Measurements from ENCODE around the gene ZFR.
"Not testable (repeated sequence)": the region's sequence is repeated elsewhere in the genome, so short reads cannot be mapped to it uniquely, and the experiment has no call there.

Gene ZFR

DNA sequence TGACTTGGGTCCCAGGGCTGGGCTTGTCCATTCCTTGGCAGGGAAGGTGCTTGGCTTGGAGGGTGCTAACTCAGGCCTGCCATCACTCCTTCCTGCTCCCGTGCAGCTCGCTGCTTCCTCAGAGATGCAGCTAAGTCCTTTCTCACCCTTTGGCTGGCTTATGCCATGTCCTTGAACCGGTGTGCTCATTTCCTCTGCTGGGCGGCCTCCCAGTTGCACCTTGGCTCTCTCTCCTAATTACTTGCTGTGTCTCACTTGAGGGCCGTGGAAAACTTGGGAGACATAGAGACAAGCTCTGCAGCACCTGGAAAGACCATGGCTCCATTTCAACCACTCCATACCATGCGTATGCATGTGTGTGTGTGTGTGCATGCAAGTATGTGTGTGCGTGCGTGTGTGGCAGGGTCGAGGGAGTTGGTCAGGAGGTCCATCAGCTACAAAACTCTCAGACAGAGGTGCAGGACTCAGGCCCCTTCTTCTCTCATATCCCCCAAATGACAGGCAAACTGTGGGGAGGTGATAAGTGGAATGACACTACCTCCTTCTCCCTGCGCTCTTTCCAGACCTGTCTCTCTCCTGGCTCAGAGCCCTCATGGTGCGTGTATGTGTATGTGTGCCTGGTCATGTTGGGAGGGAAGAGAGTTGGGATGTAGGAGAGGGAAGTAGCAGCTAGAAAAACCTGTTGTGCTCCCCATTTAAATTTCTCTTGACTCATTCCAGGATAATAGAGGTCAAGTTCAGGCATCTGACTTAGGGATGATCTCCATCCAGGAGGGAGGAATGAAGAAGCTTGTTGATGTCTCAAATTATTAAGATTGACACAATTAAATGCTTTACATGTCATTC is 114.2 kb downstream of the ZFR start:
- H3K4me1 Mint-ChIP-seq (ENCODE audit: low read depth in 2 of 2) = peaks cover 0 to 4% of the 10 kb centered on the region in 2 donors
- H3K27me3 Mint-ChIP-seq = no peaks in the 10 kb centered on the region
- ATAC-seq (replicated peaks) (no peak), DNase-seq (no peak)
- no peak overlapping the region for H3K27ac Mint-ChIP-seq
- no peak overlapping the region for H3K4me3 Mint-ChIP-seq
- H3K36me3 Mint-ChIP-seq (ENCODE audit: insufficient read depth) = no peaks in the 10 kb centered on the region
- no peaks in the 10 kb centered on the region for H3K9me3 Mint-ChIP-seq

GRCh38 chr5:32329395-32329834 is 115.1 kb downstream of the ZFR start:
- H3K27ac Mint-ChIP-seq = peak overlapping the region in 1 of 2 donors; percentile 13
- H3K36me3 Mint-ChIP-seq (ENCODE audit: insufficient read depth) = no peaks in the 10 kb centered on the region
- no peaks in the 10 kb centered on the region for H3K9me3 Mint-ChIP-seq
- peak; percentile 48 to 57 (median 54) for DNase-seq
- H3K4me1 Mint-ChIP-seq (ENCODE audit: low read depth in 2 of 2) = peaks cover 0 to 4% of the 10 kb centered on the region in 2 donors
- no peaks in the 10 kb centered on the region for H3K27me3 Mint-ChIP-seq
- H3K4me3 Mint-ChIP-seq = no peak overlapping the region
- ATAC-seq (replicated peaks) = peak; percentile 85

- ATAC-seq (replicated peaks) (no peak), DNase-seq (no peak)
- peaks cover 0 to 4% of the 10 kb centered on the region in 2 donors for H3K4me1 Mint-ChIP-seq (ENCODE audit: low read depth in 2 of 2)
- H3K4me3 Mint-ChIP-seq = no peak overlapping the region
- H3K27ac Mint-ChIP-seq = no peak overlapping the region
- peaks cover 3 to 6% of the 10 kb centered on the region in 2 donors for H3K9me3 Mint-ChIP-seq
- no peaks in the 10 kb centered on the region for H3K36me3 Mint-ChIP-seq (ENCODE audit: insufficient read depth)
- no peaks in the 10 kb centered on the region for H3K27me3 Mint-ChIP-seq
These were observed 118.2 kb downstream of the ZFR start for GRCh38 chr5:32326216-32326772.

DNA sequence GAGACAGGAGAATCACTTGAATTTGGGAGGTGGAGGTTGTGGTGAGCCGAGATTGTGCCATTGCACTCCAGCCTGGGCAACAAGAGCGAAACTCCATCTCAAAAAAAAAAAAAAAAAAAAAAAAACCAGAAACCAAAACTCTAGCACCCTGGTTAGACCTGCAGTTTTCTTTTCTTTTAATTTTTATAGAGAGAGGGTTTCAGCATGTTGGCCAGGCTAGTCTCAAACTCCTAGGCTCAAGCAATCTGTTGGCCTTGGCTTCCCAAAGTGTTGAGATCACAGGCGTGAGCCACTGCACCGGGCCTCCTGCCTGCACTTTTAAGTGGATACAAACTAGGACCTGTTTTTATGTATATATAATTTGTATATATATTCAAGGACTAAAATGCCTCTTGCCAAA is 118.9 kb downstream of the ZFR start:
- DNase-seq (no peak), ATAC-seq (replicated peaks) (no peak)
- no peaks in the 10 kb centered on the region for H3K27me3 Mint-ChIP-seq
- H3K4me3 Mint-ChIP-seq = no peak overlapping the region
- no peaks in the 10 kb centered on the region for H3K36me3 Mint-ChIP-seq (ENCODE audit: insufficient read depth)
- H3K4me1 Mint-ChIP-seq (ENCODE audit: low read depth in 2 of 2) = peaks cover 0 to 4% of the 10 kb centered on the region in 2 donors
- H3K9me3 Mint-ChIP-seq = peaks cover 3 to 7% of the 10 kb centered on the region in 2 donors
- no peak overlapping the region for H3K27ac Mint-ChIP-seq

DNA sequence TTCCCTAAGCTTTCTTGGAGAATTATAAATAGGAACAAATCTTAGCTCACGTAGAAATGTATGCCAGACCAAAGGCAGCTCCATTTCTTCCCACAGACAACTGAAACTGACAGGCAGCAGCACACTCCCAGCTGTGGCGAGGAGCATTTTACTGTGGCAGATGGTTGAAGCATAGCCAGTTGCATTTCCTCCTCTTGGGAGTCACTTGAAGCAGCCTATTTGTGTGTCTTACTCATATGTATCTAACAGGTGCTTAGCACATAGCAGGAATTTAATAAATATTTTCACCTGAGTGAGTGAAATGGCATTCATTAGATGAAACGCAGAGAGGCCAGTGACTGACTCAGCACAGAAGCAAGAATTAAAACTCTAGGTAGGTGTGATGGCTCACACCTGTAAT is 119.5 kb downstream of the ZFR start:
- Mint-ChIP-seq H3K27ac (no peak overlapping the region), H3K4me3 (no peak overlapping the region), H3K4me1 (ENCODE audit: low read depth in 2 of 2) (peaks cover 0 to 4% of the 10 kb centered on the region in 2 donors), H3K27me3 (no peaks in the 10 kb centered on the region), H3K9me3 (peaks cover 3 to 7% of the 10 kb centered on the region in 2 donors), H3K36me3 (ENCODE audit: insufficient read depth) (no peaks in the 10 kb centered on the region)
- DNase-seq = no peak
- ATAC-seq (replicated peaks) = no peak

GRCh38 chr5:32323741-32324140 is 120.8 kb downstream of the ZFR start:
- H3K27ac Mint-ChIP-seq = no peak overlapping the region
- H3K36me3 Mint-ChIP-seq (ENCODE audit: insufficient read depth) = no peaks in the 10 kb centered on the region
- peaks cover 3 to 7% of the 10 kb centered on the region in 2 donors for H3K9me3 Mint-ChIP-seq
- ATAC-seq (replicated peaks) (no peak), DNase-seq (no peak)
- H3K4me3 Mint-ChIP-seq = no peak overlapping the region
- H3K27me3 Mint-ChIP-seq = no peaks in the 10 kb centered on the region
- no peaks in the 10 kb centered on the region for H3K4me1 Mint-ChIP-seq (ENCODE audit: low read depth in 2 of 2)

DNA sequence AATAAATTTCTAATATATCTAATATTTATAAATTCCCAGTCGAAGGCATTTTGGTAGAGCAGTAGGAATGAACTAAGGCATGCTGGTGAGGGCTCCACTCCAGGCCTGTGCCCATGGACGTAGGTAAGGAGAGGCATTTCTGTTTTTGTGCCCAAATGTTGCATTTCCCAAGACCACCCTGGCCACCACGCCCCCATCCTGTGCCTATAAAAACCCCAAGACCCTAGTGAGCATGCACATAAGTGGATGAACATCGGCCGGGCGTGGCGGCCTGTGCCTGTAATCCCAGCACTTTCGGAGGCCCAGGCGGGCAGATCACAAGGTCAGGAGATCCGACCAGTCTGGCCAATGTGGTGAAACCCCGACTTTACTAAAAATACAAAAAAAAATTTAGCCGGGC is 121.7 kb downstream of the ZFR start:
- no peaks in the 10 kb centered on the region for H3K36me3 Mint-ChIP-seq (ENCODE audit: insufficient read depth)

GRCh38 chr5:32321787-32322186 is 122.8 kb downstream of the ZFR start:
- ATAC-seq (replicated peaks); H3K27me3 Mint-ChIP-seq; H3K4me1 Mint-ChIP-seq (ENCODE audit: low read depth in 2 of 2); DNase-seq; H3K36me3 Mint-ChIP-seq (ENCODE audit: insufficient read depth); H3K27ac Mint-ChIP-seq; H3K9me3 Mint-ChIP-seq; H3K4me3 Mint-ChIP-seq: not testable (repeated sequence)

More for the DNA sequence above, 121.7 kb downstream of the ZFR start:
- Mint-ChIP-seq H3K4me1 (ENCODE audit: low read depth in 2 of 2) (no peaks in the 10 kb centered on the region), H3K4me3 (no peak overlapping the region), H3K9me3 (peaks cover 3 to 7% of the 10 kb centered on the region in 2 donors), H3K27me3 (no peaks in the 10 kb centered on the region), H3K27ac (no peak overlapping the region)
- no peak for ATAC-seq (replicated peaks)
- DNase-seq = no peak

GRCh38 chr5:32320576-32320975 is 124.0 kb downstream of the ZFR start:
- no peaks in the 10 kb centered on the region for H3K27me3 Mint-ChIP-seq
- peaks cover 3 to 7% of the 10 kb centered on the region in 2 donors for H3K9me3 Mint-ChIP-seq
- H3K27ac Mint-ChIP-seq = no peak overlapping the region
- H3K36me3 Mint-ChIP-seq (ENCODE audit: insufficient read depth) = no peaks in the 10 kb centered on the region
- DNase-seq = no peak
- no peak overlapping the region for H3K4me3 Mint-ChIP-seq
- no peak for ATAC-seq (replicated peaks)
- no peaks in the 10 kb centered on the region for H3K4me1 Mint-ChIP-seq (ENCODE audit: low read depth in 2 of 2)

- Mint-ChIP-seq H3K4me3 (no peak overlapping the region), H3K27me3 (no peaks in the 10 kb centered on the region), H3K9me3 (peaks cover 3 to 7% of the 10 kb centered on the region in 2 donors), H3K36me3 (ENCODE audit: insufficient read depth) (no peaks in the 10 kb centered on the region), H3K27ac (no peak overlapping the region), H3K4me1 (ENCODE audit: low read depth in 2 of 2) (no peaks in the 10 kb centered on the region)
- ATAC-seq (replicated peaks) = no peak
- DNase-seq = no peak
These were observed 124.5 kb downstream of the ZFR start for GRCh38 chr5:32319926-32320543.

DNA sequence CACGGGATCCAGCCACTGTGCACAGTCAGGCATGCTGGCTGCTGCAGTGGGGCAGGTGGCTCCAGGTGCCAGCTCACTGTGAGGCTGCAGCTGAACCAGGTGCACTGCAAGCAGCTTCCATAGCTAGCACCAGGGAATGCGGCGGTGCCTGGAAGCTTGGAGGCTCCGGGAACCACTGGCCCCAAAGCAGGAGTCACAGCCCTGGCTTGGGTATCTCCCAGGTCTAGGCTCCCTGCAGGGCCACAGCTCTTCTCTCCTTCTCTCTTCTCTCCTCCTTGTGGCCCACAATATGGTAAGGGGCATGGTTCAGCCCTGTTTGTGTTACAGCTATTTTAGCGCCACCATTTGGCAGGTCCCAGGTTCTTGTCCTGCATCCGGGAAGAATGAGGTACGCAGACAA is 125.1 kb downstream of the ZFR start:
- Mint-ChIP-seq H3K36me3 (ENCODE audit: insufficient read depth) (peaks cover 4% of the 10 kb centered on the region), H3K4me3 (no peak overlapping the region), H3K27me3 (no peaks in the 10 kb centered on the region), H3K4me1 (ENCODE audit: low read depth in 2 of 2) (no peaks in the 10 kb centered on the region), H3K27ac (no peak overlapping the region), H3K9me3 (peaks cover 3 to 7% of the 10 kb centered on the region in 2 donors)
- DNase-seq (no peak), ATAC-seq (replicated peaks) (no peak)

GRCh38 chr5:32317041-32317440 is 127.5 kb downstream of the ZFR start:
- H3K36me3 Mint-ChIP-seq (ENCODE audit: insufficient read depth) = peaks cover 18% of the 10 kb centered on the region
- H3K27ac Mint-ChIP-seq = no peak overlapping the region
- peaks cover 3 to 7% of the 10 kb centered on the region in 2 donors for H3K9me3 Mint-ChIP-seq
- peaks cover 1 to 3% of the 10 kb centered on the region in 2 donors for H3K4me1 Mint-ChIP-seq (ENCODE audit: low read depth in 2 of 2)
- DNase-seq = no peak
- no peak overlapping the region for H3K4me3 Mint-ChIP-seq
- no peaks in the 10 kb centered on the region for H3K27me3 Mint-ChIP-seq
- ATAC-seq (replicated peaks) = no peak

DNA sequence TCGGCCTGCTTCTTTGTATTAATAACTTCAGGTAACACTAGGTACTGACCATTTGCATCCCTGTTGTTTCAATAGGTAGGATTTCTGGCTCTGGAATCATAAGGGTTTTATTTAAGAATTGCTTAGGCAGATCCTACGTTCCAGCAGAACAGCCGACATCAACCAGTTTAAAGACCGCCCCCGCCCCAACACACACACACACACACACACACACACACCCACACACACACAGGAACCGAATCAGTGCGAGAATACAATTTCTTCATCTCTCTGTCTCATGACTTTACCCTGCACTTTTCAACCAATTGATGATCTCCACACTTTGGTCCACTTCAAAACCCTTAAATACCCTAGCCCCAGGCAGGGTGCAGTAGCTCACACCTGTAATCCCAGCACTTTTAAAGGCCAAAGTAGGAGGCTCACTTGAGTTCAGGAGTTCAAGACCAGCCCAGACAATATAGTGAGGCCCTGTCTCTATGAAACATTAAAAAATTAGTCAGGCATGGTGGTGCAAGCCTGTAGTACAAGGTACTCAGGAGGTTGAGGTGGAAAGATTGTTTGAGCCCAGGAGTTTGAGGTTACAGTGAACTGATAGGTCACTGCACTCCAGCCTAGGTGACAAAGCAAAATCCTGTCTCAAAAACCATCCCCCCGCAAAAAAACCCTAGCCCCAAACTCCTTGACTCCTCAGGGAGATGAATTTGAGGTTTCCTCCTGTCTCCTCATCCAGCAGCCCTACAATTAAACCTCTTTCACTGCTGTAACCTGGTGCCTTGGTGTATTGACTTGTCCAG is 129.1 kb downstream of the ZFR start:
- ATAC-seq (replicated peaks) (no peak), DNase-seq (no peak)
- H3K27ac Mint-ChIP-seq = no peak overlapping the region
- peaks cover 18% of the 10 kb centered on the region for H3K36me3 Mint-ChIP-seq (ENCODE audit: insufficient read depth)
- H3K27me3 Mint-ChIP-seq = no peaks in the 10 kb centered on the region
- no peak overlapping the region for H3K4me3 Mint-ChIP-seq
- no peaks in the 10 kb centered on the region for H3K9me3 Mint-ChIP-seq
- peaks cover 13 to 14% of the 10 kb centered on the region in 2 donors for H3K4me1 Mint-ChIP-seq (ENCODE audit: low read depth in 2 of 2)
